ENCODE data around the gene FOXE1. TPM values are rescaled to one million over a fixed set of nuclear protein-coding genes. Genes with fewer than 3 reads are reported as not detected.
A peak's percentile ranks its signal among the peaks of the same experiment; 100 is the strongest.

FOXE1 gene
- total and polyA plus RNA-seq, 8 donors = 0.03 to 0.16 (median 0.08) TPM; not detected in 1

- no peak for DNase-seq
- whole genome bisulfite sequencing, 2 donors = 34 to 37% methylated on average over 15 of the region's 15 CpGs
- H3K4me3 ChIP-seq = no peak overlapping the region
- no peaks in the 10 kb centered on the region for H3K9me3 ChIP-seq
- no peak for ATAC-seq
- intact Hi-C loops (cut with DNase I) = no loop called here
- FAIRE-seq = no peak
- peaks cover 0 to 5% (median 0%) of the 10 kb centered on the region in 3 donors for H3K4me1 ChIP-seq
- TF ChIP-seq CTCF (IDR thresholded peaks at IDR 0.05) = no peak
- no peak overlapping the region for H3K27ac ChIP-seq
- H3K36me3 ChIP-seq = no peaks in the 10 kb centered on the region
- H3K27me3 ChIP-seq = peaks cover 0 to 15% (median 9%) of the 10 kb centered on the region in 4 donors
Measured at GRCh38 chr9:97856857-97857605, 4.0 kb downstream of the FOXE1 start.

DNA sequence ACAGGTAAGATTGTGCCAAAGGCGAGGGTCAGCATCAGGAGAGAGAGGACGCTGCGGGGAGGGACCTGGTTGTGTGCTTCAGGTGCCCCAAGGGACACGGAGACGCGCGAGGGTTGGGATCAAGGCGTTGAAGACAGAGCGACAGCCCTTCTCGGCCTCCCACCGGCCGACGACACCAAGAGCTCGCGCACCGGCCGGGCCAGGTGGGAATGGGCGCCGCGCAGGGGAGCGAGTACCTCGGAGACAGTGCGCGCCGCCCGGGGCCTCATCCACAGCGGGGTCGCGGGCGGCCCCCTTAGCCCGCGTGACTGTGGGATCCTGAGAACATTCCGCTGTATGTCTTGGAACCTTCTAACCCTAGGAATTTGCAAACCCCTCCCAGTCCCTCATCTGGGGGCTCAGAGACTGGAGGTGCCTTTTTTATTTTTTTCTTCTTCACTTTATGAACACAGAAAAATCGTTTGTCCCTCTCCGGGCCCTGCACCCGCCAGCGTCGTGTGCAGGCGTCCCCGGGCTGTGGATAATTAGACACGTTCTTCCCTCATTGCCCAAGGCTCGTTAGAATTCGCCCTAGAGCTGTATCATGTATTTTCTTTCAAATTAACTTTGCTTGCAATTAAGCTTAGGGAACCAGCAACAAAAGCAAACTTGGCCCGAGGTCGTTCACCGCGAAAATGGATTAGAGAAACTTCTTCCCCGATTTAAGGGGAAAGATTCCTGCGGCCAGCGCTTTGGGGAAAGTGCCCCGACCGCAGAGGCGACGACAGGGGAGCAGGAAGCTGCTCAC lies 4.8 kb downstream of the FOXE1 start:
- H3K36me3 ChIP-seq = no peaks in the 10 kb centered on the region
- H3K27ac ChIP-seq = no peak overlapping the region
- peaks cover 0 to 15% (median 5%) of the 10 kb centered on the region in 4 donors for H3K27me3 ChIP-seq
- FAIRE-seq = no peak
- no peak for TF ChIP-seq CTCF (IDR thresholded peaks at IDR 0.05)
- intact Hi-C loops (cut with DNase I) = no loop called here
- no peaks in the 10 kb centered on the region for H3K9me3 ChIP-seq
- peaks cover 0 to 5% (median 0%) of the 10 kb centered on the region in 3 donors for H3K4me1 ChIP-seq
- no peak overlapping the region for H3K4me3 ChIP-seq
- WGBS, 2 donors = 11 to 16% methylated on average over 54 of the region's 54 CpGs
- ATAC-seq = no peak
- DNase-seq = no peak

DNA sequence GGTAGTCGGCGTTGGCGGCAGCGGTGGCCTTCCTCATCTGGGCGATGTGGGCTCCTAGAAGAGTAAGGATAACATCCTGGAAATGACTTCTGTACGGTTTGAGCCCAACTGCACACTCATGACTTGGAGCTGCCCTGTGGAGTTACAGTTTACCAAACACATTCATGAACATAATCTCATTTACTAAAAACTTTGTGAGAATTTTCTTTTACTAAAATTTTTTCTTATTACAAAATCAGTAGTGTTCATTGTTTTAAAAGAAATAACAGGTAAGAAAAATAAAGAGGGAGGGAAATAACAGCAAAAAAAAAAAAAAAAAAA lies 5.3 kb downstream of the FOXE1 start:
- H3K9me3 ChIP-seq = no peaks in the 10 kb centered on the region
- intact Hi-C loops (cut with DNase I) = no loop called here
- peaks cover 0 to 15% (median 5%) of the 10 kb centered on the region in 4 donors for H3K27me3 ChIP-seq
- H3K36me3 ChIP-seq = no peaks in the 10 kb centered on the region
- no peak for TF ChIP-seq CTCF (IDR thresholded peaks at IDR 0.05)
- no peak for ATAC-seq
- WGBS, 2 donors = 26 to 33% methylated on average over 6 of the region's 6 CpGs
- no peak overlapping the region for H3K4me3 ChIP-seq
- H3K4me1 ChIP-seq = no peaks in the 10 kb centered on the region
- no peak for FAIRE-seq
- no peak overlapping the region for H3K27ac ChIP-seq
- no peak for DNase-seq

DNA sequence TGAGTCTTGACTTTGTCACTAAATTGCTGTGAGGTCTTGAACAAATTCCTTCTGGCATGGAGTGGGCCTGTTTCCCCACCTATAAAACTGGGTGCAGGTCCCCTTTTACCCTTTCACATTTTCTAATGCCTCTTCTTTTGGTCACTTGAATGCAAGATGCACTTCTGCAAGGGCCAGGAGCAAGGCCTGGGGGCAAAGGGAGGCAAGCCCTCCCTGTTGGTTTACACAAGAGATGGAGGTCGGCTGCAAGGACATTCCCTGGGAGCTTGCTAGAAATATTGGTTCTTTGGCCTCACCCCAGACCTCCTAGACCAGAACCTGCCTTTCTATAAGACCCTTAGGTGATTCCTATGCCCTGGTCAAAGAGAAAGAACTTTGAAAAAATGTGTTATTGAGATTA lies 5.8 kb downstream of the FOXE1 start:
- H3K9me3 ChIP-seq = no peaks in the 10 kb centered on the region
- no peak overlapping the region for H3K27ac ChIP-seq
- DNase-seq = peak in 1 of 6 donors; percentile 18
- no peak for FAIRE-seq
- TF ChIP-seq CTCF (IDR thresholded peaks at IDR 0.05) = no peak
- H3K27me3 ChIP-seq = peaks cover 0 to 15% (median 5%) of the 10 kb centered on the region in 4 donors
- no peaks in the 10 kb centered on the region for H3K4me1 ChIP-seq
- 56 to 77% methylated on average over 1 of the region's 1 CpG for WGBS, 2 donors
- intact Hi-C loops (cut with DNase I) = no loop called here
- ATAC-seq = no peak
- no peak overlapping the region for H3K4me3 ChIP-seq
- no peaks in the 10 kb centered on the region for H3K36me3 ChIP-seq

- Histone ChIP-seq H3K27me3 (peaks cover 0 to 15% (median 5%) of the 10 kb centered on the region in 4 donors), H3K27ac (no peak overlapping the region), H3K4me3 (no peak overlapping the region), H3K36me3 (no peaks in the 10 kb centered on the region), H3K9me3 (no peaks in the 10 kb centered on the region), H3K4me1 (no peaks in the 10 kb centered on the region)
- WGBS, 2 donors = 45 to 67% methylated on average over 2 of the region's 2 CpGs
- ATAC-seq = no peak
- intact Hi-C loops (cut with DNase I) = no loop called here
- DNase-seq = no peak
- FAIRE-seq = no peak
- TF ChIP-seq CTCF (IDR thresholded peaks at IDR 0.05) = no peak
Measured at GRCh38 chr9:97859346-97859745, 6.3 kb downstream of the FOXE1 start.
